ENCODE results near the gene SCAP.

- TF ChIP-seq EZH2phosphoT487 (IDR thresholded peaks at IDR 0.05; ENCODE audit: unreplicated experiment) (no peak), REST (IDR thresholded peaks at IDR 0.05; ENCODE audit: unreplicated experiment) (no peak), JUNB (IDR thresholded peaks at IDR 0.05; ENCODE audit: unreplicated experiment) (no peak), CTCF (conservative IDR thresholded peaks at IDR 0.05; ENCODE audit: low read depth in 2 of 2) (no peak), EZH2 (IDR thresholded peaks at IDR 0.05; ENCODE audit: low read depth, unreplicated experiment) (no peak), POLR2AphosphoS5 (IDR thresholded peaks at IDR 0.05; ENCODE audit: low read depth) (no peak), STAT1 (IDR thresholded peaks at IDR 0.05; ENCODE audit: unreplicated experiment) (no peak), ZNF462 (CRISPR knock-in tag; IDR thresholded peaks at IDR 0.05) (no peak), ETS1 (IDR thresholded peaks at IDR 0.05) (no peak)
These were observed 6.1 kb downstream of the SCAP start for GRCh38 chr3:47469616-47470015.
